Stimulated activated naive CD8-positive, alpha-beta T cell treated with anti-CD3 and anti-CD28 coated beads, Interleukin-15, amount 100 ng/mL, for 72 hours (primary cell): ENCODE results near the gene TTYH1.
A peak's percentile ranks its signal among the peaks of the same experiment; 100 is the strongest.

Experiments used
- ATAC-seq: fragments of 150-1000 bp; cut with Tn5 transposase; 2 replicates; pipeline ENCODE4 v1.10.0; 2021; ENCODE audit warnings: mild to moderate bottlenecking, moderate library complexity
- DNase-seq, 2 donors: peaks; one replicate each; pipeline ENCODE4 v3.0.0; 2021 to 2022
- H3K27ac Mint-ChIP-seq, 2 donors: one replicate each; pipeline ENCODE4 v1.8.0; 2022; ENCODE audit warnings: mild to moderate bottlenecking in 2 of 2, mixed read lengths in 2 of 2, moderate library complexity in 2 of 2
- H3K27me3 Mint-ChIP-seq: one replicate; pipeline ENCODE4 v1.8.0; 2022; ENCODE audit warnings: mixed read lengths
- H3K4me1 Mint-ChIP-seq: one replicate; pipeline ENCODE4 v1.8.0; 2022; ENCODE audit warnings: mild to moderate bottlenecking, mixed read lengths
- H3K4me3 Mint-ChIP-seq, 2 donors: one replicate each; pipeline ENCODE4 v1.8.0; 2022; ENCODE audit warnings: mild to moderate bottlenecking in 2 of 2, mixed read lengths in 2 of 2, moderate library complexity in 1 of 2
- H3K9me3 Mint-ChIP-seq, 2 donors: one replicate each; pipeline ENCODE4 v1.8.0; 2022; ENCODE audit warnings: mixed read lengths in 2 of 2

TTYH1 gene

DNA sequence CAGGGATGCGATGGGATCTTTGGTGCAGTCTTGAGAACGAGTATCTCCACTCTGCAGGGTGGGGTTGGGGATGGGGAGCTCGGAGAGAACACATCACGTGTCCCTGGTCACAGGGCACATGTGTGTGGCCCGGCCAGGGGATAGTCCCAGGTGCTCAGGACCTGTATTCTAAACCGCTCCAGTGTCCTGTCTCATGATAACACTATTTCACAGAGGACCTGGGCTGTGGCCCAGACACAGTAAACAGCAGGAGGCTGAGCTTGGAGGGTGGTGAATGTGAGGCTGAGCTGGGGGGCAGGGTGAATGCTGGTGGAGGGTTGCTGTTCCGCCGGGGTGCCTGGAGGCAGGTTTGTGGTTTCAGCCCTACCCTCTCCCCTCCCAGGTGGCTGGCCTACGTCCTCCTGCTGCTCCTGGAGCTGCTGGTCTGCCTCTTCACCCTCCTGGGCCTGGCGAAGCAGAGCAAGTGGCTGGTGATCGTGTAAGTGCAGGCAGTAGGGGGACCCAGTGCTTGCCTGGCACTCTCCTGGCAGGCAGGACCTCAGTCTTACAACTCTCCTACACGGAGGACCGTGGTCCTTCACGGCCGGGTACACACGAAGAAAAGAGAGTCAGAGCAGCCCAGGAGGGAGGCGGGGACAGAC, 11.1 kb downstream of the TTYH1 start:
- DNase-seq = no peak
- Mint-ChIP-seq H3K4me1 (peaks cover 22% of the 10 kb centered on the region), H3K4me3 (no peak overlapping the region), H3K9me3 (no peaks in the 10 kb centered on the region), H3K27ac (no peak overlapping the region), H3K27me3 (peaks cover 71% of the 10 kb centered on the region)
- ATAC-seq = peak; percentile 13

DNA sequence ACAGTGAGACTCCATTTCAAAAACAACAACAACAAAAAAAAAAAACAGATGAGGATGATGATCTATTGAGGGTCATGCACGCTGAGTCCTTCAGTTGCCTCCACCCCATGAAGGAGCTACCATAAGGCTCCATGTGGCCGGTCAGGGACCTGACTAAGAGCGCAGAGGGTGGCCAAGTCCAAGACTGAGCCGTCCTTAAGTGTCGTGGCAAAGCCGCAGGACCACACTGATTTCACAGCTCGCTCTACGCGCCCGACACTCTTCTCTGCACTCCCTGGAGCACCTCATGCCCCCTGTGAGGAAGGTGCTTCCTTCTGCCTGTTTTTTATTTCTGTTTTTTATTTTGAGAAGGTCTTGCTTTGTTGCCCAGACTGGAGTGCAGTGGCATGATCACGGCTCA, 12.3 kb downstream of the TTYH1 start:
- no peak overlapping the region for H3K4me3 Mint-ChIP-seq
- H3K4me1 Mint-ChIP-seq = peaks cover 25% of the 10 kb centered on the region
- DNase-seq (no peak), ATAC-seq (no peak)
- H3K27ac Mint-ChIP-seq = no peak overlapping the region
- H3K27me3 Mint-ChIP-seq = peaks cover 71% of the 10 kb centered on the region
- no peaks in the 10 kb centered on the region for H3K9me3 Mint-ChIP-seq

DNA sequence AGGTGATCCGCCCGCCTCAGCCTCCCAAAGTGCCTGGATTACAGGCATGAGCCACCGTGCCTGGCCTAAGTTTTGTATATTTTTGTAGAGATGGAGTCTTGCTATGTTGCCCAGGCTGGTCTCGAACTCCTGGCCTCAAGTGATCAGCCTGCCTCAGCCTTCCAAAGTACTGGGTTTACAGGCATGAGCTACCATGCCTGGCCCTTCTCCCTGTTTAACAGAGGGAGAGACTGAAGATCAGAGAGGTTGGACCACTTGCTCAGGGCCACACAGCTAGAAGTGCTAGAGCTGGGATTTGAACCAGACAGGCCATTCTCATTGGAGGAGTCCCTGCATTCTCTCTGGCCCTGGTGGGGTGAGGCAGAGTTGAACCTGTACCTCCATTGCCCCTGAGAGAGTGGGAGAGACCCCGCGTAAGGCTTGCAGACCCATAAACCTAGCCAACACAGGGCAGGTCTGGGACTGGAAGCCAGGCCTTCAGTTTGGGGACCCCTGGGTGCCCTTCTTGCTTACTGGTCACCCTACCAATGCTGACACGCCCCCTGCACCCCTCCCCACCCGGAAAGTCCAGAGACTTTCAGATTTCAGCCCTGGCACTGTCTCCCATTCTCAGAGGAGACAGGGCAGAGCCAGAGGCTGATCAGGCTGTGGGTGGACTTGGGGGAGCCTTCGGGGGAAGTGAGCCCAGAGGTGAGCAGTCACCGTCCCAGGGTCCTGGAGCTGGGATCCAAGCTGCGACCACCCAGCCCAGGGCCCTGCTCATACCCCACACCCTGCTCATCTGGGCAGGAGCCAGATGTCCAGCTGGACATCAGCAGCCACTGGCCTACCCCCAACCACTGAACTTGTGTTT, 13.3 kb downstream of the TTYH1 start:
- peaks cover 66% of the 10 kb centered on the region for H3K27me3 Mint-ChIP-seq
- H3K27ac Mint-ChIP-seq = no peak overlapping the region
- ATAC-seq (no peak), DNase-seq (no peak)
- no peaks in the 10 kb centered on the region for H3K9me3 Mint-ChIP-seq
- no peak overlapping the region for H3K4me3 Mint-ChIP-seq
- H3K4me1 Mint-ChIP-seq = peaks cover 25% of the 10 kb centered on the region

DNA sequence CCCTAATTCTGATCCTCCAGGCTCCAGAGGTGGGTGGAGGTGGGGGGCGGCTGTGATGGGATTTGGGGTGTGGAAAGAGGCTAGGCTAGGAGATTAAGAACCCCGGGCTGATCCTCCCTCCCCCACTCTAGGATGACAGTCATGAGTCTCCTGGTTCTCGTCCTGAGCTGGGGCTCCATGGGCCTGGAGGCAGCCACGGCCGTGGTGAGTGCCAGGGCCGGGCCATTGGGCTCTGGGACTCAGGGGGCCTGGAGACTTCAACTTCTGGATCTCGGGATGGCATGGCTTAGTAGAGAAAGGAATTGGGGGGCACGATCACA, 13.9 kb downstream of the TTYH1 start:
- Mint-ChIP-seq H3K27me3 (peaks cover 60% of the 10 kb centered on the region), H3K4me3 (no peak overlapping the region), H3K27ac (peak overlapping the region; percentile 46 to 55), H3K9me3 (no peaks in the 10 kb centered on the region), H3K4me1 (peaks cover 29% of the 10 kb centered on the region)
- no peak for DNase-seq
- ATAC-seq = no peak

- Mint-ChIP-seq H3K4me3 (peak overlapping the region in 1 of 2 donors; percentile 44), H3K9me3 (no peaks in the 10 kb centered on the region), H3K27ac (peak overlapping the region in 1 of 2 donors; percentile 55), H3K27me3 (peaks cover 55% of the 10 kb centered on the region), H3K4me1 (peaks cover 34% of the 10 kb centered on the region)
- DNase-seq (no peak), ATAC-seq (peak; percentile 24)
These were observed 14.4 kb downstream of the TTYH1 start for GRCh38 chr19:54429545-54430227.

- peak; percentile 68 for ATAC-seq
- no peak for DNase-seq
- Mint-ChIP-seq H3K27me3 (peaks cover 46% of the 10 kb centered on the region), H3K4me1 (peaks cover 40% of the 10 kb centered on the region), H3K4me3 (peak overlapping the region; percentile 65 to 80), H3K9me3 (no peaks in the 10 kb centered on the region), H3K27ac (peak overlapping the region in 1 of 2 donors; percentile 82)
These were observed 15.3 kb downstream of the TTYH1 start for GRCh38 chr19:54430306-54431254.

DNA sequence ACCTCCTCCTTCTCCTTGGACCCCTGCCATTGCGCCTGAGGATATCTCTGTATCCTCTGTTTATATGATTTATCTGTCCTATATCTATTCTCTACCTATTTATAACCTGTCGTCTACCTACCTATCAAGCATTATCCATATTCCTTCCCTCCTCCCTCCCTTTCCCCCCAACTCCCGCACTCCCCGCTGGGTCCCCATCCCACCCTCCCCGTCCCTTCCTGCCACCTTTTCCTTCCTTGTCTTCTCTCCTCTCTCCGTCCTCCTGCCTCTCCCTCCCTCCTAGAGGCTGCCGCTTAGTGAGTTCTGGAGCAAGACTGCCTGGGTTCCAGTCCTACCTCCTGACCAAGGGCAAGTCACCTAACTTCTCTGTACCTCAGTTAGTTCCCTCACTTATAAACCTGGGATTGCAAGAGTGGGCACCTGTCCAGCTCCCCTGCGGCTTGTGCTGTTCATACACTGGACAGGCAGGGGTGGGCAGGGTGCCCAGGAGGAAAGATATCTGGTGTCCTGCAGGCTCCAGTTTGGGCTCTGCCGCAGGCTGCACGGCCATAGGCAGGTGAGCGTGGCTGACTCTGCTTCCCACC, 16.1 kb downstream of the TTYH1 start:
- Mint-ChIP-seq H3K27ac (peak overlapping the region in 1 of 2 donors; percentile 82), H3K4me1 (peaks cover 43% of the 10 kb centered on the region), H3K27me3 (peaks cover 38% of the 10 kb centered on the region), H3K9me3 (no peaks in the 10 kb centered on the region), H3K4me3 (peak overlapping the region; percentile 65 to 80)
- ATAC-seq = no peak
- DNase-seq = no peak

DNA sequence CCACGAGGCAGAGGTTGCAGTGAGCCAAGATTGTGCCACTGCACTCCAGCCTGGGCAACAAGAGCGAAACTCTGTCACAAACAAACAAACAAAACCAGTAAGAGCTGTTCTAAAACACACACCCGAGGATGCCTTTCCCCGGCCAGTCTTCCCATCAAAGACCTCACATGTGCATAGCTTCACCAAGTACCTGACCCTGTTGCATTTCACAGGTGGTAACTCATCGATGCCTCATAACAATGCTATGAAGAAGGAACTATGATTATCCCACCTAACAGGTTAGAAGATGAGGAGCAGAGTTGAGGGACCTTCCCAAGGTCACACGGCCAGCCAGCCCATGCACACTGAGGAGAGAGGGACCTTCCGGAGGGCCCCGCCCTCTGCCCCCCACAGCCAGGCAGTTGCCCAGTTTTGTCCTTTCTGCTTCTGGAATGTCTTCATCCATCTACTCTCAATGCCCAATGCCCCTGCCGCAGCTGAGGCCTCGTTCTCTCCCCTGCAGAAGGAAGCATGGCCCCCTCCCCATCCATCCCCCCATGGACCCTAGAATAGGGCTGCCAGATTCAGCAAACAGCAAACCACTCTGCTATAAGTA, 17.0 kb downstream of the TTYH1 start:
- Mint-ChIP-seq H3K4me1 (peaks cover 45% of the 10 kb centered on the region), H3K27me3 (peaks cover 31% of the 10 kb centered on the region), H3K27ac (no peak overlapping the region), H3K9me3 (no peaks in the 10 kb centered on the region), H3K4me3 (no peak overlapping the region)
- ATAC-seq (no peak), DNase-seq (no peak)

DNA sequence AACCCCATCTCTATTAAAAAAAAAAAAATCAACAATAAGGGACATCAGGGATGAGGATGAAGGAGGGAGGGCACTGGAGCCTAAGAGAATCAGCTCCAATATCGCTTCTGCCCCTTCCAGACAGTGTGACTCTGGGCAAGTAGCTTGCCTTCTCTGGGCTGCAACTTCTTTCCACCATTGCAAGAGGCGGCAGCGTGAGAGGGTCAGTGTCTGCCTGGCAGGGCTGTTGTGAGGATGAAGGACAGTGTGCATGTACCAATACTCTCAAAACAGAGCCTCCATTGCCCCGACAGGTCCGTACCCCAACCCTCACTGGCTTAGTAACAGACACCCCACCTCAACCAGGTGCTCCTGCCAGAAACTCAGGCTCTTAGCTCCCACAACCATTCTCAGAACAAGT, 18.4 kb downstream of the TTYH1 start:
- Mint-ChIP-seq H3K9me3 (no peaks in the 10 kb centered on the region), H3K4me1 (peaks cover 51% of the 10 kb centered on the region), H3K4me3 (no peak overlapping the region), H3K27ac (peak overlapping the region in 1 of 2 donors; percentile 41), H3K27me3 (peaks cover 17% of the 10 kb centered on the region)
- ATAC-seq (no peak), DNase-seq (no peak)

DNA sequence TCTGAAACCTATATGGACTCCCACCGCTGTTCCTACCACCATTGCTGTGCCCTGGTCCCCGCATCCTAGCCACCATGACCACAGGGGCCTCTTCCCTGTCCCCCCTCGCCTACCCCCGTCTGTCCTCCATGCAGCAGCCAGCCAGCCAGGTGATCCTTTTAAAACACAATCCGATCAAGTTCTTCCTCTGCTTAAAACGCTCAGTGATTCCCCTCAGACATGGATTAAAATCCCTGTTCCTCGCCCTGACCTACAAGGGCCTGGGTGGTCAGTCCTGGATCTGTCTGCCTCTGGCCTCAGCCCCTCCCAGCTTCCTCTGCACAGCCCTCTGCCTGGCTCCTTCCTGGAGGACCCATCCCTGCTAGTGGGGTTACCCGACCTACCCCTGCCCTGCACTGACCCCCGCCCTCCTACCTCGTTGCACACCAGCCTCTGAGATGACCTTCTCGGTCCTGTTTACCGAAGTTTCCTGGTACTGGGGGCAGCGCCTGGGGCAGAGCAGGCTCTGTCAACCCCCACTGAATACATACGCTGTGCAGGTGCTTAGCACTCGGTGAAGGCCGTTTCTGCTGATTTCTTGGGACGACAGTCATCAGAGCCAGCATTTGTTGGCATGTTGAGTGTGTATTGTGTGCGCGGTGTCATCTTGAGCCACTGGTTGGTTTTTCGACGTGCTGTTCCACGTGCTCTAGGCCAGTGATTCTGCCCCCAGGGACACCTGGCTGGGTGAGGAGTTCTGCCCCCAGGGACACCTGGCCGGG, 19.0 kb downstream of the TTYH1 start:
- H3K27me3 Mint-ChIP-seq = peaks cover 11% of the 10 kb centered on the region
- no peak for ATAC-seq
- H3K27ac Mint-ChIP-seq = peak overlapping the region; percentile 41 to 49
- peaks cover 52% of the 10 kb centered on the region for H3K4me1 Mint-ChIP-seq
- H3K9me3 Mint-ChIP-seq = no peaks in the 10 kb centered on the region
- no peak for DNase-seq
- peak overlapping the region in 1 of 2 donors; percentile 54 for H3K4me3 Mint-ChIP-seq

GRCh38 chr19:54434873-54435214, 19.6 kb downstream of the TTYH1 start:
- no peak for ATAC-seq
- DNase-seq = no peak

GRCh38 chr19:54435551-54436016, 20.3 kb downstream of the TTYH1 start:
- Mint-ChIP-seq H3K9me3 (no peaks in the 10 kb centered on the region), H3K27ac (no peak overlapping the region), H3K27me3 (no peaks in the 10 kb centered on the region), H3K4me1 (peaks cover 51% of the 10 kb centered on the region), H3K4me3 (no peak overlapping the region)
- DNase-seq (no peak), ATAC-seq (peak; percentile 13)

More at GRCh38 chr19:54434873-54435214, 19.6 kb downstream of the TTYH1 start:
- peak overlapping the region in 1 of 2 donors; percentile 54 for H3K4me3 Mint-ChIP-seq
- H3K4me1 Mint-ChIP-seq = peaks cover 55% of the 10 kb centered on the region
- peak overlapping the region in 1 of 2 donors; percentile 49 for H3K27ac Mint-ChIP-seq
- H3K27me3 Mint-ChIP-seq = peaks cover 6% of the 10 kb centered on the region
- H3K9me3 Mint-ChIP-seq = no peaks in the 10 kb centered on the region

GRCh38 chr19:54436031-54436523, 20.8 kb downstream of the TTYH1 start:
- H3K9me3 Mint-ChIP-seq = no peaks in the 10 kb centered on the region

More at GRCh38 chr19:54436031-54436523, 20.8 kb downstream of the TTYH1 start:
- Mint-ChIP-seq H3K4me1 (peaks cover 47% of the 10 kb centered on the region), H3K27me3 (no peaks in the 10 kb centered on the region), H3K4me3 (no peak overlapping the region), H3K27ac (no peak overlapping the region)
- DNase-seq (no peak), ATAC-seq (no peak)
